A673 (cell line): ENCODE measurements around the gene TANC1. TPM values are rescaled to one million over a fixed set of nuclear protein-coding genes. Genes with fewer than 3 reads are reported as not detected.

ENCODE experiments used
- BruUV-seq: library from RNA; stranded (reverse); fragments of 400-500 nt; replicated peaks from 2 replicates; lab custom pipeline; 2021; lab: Mats Ljungman, UMichigan
- CTCF ChIA-PET: fragments of 300-600 bp; sonication (Branson Sonifier 250); formaldehyde crosslinking; loops from one replicate; lab custom pipeline; 2022; ENCODE audit warnings: antibody characterized with exemption; lab: Charles Lee
- POLR2A ChIA-PET: fragments of 300-600 bp; sonication (Branson Sonifier 250); formaldehyde crosslinking; loops from one replicate; lab custom pipeline; 2022; ENCODE audit warnings: antibody characterized with exemption; ENCODE audit not compliant: low non-redundant PET; lab: Charles Lee
- DNase-seq: peaks from one replicate; pipeline ENCODE4 v3.0.0-alpha.2; 2015; ENCODE audit warnings: low spot score
- H3K27ac ChIP-seq: fragments of 200-600 bp; sonication (generic); 2 replicates; pipeline ENCODE4 v1.5.1; 2016; ENCODE audit warnings: mixed run types, low read depth, mild to moderate bottlenecking, mixed read lengths, antibody characterized with exemption, low read length; ENCODE audit not compliant: poor library complexity, severe bottlenecking
- H3K27me3 ChIP-seq: fragments of 200-600 bp; sonication (generic); replicated peaks from 2 replicates; pipeline ENCODE4 v1.6.1; 2017; ENCODE audit warnings: mixed run types, low read depth, mild to moderate bottlenecking, mixed read lengths, antibody characterized with exemption, low read length; ENCODE audit not compliant: insufficient read depth, poor library complexity
- H3K36me3 ChIP-seq: fragments of 200-600 bp; sonication (generic); 2 replicates; pipeline ENCODE4 v1.6.1; 2016; ENCODE audit warnings: mixed run types, mild to moderate bottlenecking, mixed read lengths, antibody characterized with exemption, low read length; ENCODE audit not compliant: insufficient read depth, poor library complexity, severe bottlenecking
- H3K4me1 ChIP-seq: fragments of 200-600 bp; sonication (generic); 2 replicates; pipeline ENCODE4 v1.6.1; 2017; ENCODE audit warnings: mixed run types, mild to moderate bottlenecking, mixed read lengths, antibody characterized with exemption, low read length; ENCODE audit not compliant: insufficient read depth, poor library complexity, severe bottlenecking
- H3K4me3 ChIP-seq: fragments of 200-600 bp; sonication (generic); 2 replicates; pipeline ENCODE4 v1.5.1; 2016; ENCODE audit warnings: low read depth, mixed run types, mild to moderate bottlenecking, mixed read lengths, low read length; ENCODE audit not compliant: poor library complexity, severe bottlenecking
- H3K9me3 ChIP-seq: fragments of 200-600 bp; sonication (generic); 2 replicates; pipeline ENCODE4 v1.6.1; 2016; ENCODE audit warnings: mixed run types, low read depth, mild to moderate bottlenecking, mixed read lengths, antibody characterized with exemption, low read length; ENCODE audit not compliant: poor library complexity, severe bottlenecking
- EZH2 ChIP-seq: fragments of 200-600 bp; sonication (generic); IDR thresholded peaks from 2 replicates; pipeline ENCODE4 v1.6.1; 2017; ENCODE audit warnings: borderline replicate concordance, low read depth, mild to moderate bottlenecking, mixed read lengths, antibody characterized with exemption, low read length; ENCODE audit not compliant: poor library complexity, severe bottlenecking
- intact Hi-C: fragments of 100-400 bp; cut with micrococcal nuclease; formaldehyde crosslinking; loops from one replicate; pipeline ENCODE4 v1.10.0; 2022; ENCODE audit not compliant: unreplicated experiment
- total RNA-seq: library from RNA; stranded (reverse); gene quantifications from 2 replicates; pipeline ENCODE4 v1.2.3, GENCODE V29; 2021
- TF ChIP-seq, protein P1 (sequence below): fragments of 300-800, 200-600 bp; sonication (generic); conservative IDR thresholded peaks from 2 replicates; pipeline ENCODE4 v1.5.1; 2017; ENCODE audit warnings: low read depth, mild to moderate bottlenecking, antibody characterized with exemption, low read length, moderate library complexity, mixed read lengths

TANC1 gene
- total RNA-seq, 1 experiment from 2014 or later: 9.0 TPM

DNA sequence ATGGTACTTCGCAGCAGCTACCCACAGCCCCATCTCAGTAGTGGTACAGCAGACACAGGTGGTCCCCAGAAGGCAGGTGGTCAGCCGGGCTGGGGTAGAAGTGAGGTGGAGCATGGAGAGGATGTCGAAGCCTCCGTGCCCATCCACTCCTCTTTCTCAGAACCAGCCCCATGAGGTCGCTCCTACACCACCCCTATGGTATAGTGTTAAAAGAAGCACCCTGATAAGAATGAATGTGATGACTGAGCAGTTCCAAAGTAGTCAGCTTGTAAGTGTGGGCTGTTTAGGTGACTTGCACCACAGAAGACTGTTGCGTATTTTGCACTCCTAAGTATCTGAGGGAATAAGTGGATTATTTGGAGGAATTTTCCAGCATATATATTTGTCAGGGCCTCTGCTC is 206.7 kb downstream of the TANC1 start:
- ChIA-PET POLR2A (no interaction called here), CTCF (no interaction called here)
- Histone ChIP-seq H3K36me3 (no peaks in the 10 kb centered on the region), H3K9me3 (no peaks in the 10 kb centered on the region), H3K4me3 (no peak overlapping the region), H3K4me1 (no peaks in the 10 kb centered on the region), H3K27me3 (no peaks in the 10 kb centered on the region), H3K27ac (no peak overlapping the region)
- BruUV-seq: no TSS peak
- DNase-seq: no peak
- TF ChIP-seq, protein P1, sequence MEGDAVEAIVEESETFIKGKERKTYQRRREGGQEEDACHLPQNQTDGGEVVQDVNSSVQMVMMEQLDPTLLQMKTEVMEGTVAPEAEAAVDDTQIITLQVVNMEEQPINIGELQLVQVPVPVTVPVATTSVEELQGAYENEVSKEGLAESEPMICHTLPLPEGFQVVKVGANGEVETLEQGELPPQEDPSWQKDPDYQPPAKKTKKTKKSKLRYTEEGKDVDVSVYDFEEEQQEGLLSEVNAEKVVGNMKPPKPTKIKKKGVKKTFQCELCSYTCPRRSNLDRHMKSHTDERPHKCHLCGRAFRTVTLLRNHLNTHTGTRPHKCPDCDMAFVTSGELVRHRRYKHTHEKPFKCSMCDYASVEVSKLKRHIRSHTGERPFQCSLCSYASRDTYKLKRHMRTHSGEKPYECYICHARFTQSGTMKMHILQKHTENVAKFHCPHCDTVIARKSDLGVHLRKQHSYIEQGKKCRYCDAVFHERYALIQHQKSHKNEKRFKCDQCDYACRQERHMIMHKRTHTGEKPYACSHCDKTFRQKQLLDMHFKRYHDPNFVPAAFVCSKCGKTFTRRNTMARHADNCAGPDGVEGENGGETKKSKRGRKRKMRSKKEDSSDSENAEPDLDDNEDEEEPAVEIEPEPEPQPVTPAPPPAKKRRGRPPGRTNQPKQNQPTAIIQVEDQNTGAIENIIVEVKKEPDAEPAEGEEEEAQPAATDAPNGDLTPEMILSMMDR: no peak
- TF ChIP-seq EZH2: no peak
- intact Hi-C loops: no loop called here

DNA sequence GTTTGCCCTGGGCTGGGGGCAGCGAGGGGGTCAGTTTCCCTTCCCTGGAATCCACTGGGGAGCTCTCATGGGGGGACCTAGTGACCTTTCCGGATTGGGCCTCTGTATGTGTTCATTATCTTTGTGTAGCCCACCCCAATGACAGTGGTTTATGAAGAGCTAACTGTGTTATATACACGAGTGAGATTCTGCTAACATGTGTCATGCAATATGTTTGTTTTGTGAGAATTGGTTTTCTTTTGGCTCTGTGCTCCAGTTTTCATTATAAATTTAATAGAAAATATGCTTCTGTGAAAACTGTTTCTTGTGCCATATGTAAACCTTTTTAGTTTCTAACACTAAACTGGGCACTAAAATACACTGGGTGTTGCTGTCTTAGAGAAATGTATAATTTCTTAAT is 207.5 kb downstream of the TANC1 start:
- no peaks in the 10 kb centered on the region for H3K4me1 ChIP-seq
- CTCF ChIA-PET: no interaction called here
- intact Hi-C loops: no loop called here
- no peak overlapping the region for H3K27ac ChIP-seq
- no peak overlapping the region for H3K4me3 ChIP-seq
- no peak for DNase-seq
- BruUV-seq: no TSS peak
- POLR2A ChIA-PET: no interaction called here
- no peaks in the 10 kb centered on the region for H3K27me3 ChIP-seq
- no peaks in the 10 kb centered on the region for H3K36me3 ChIP-seq
- TF ChIP-seq, protein P1: no peak
- TF ChIP-seq EZH2: no peak
- H3K9me3 ChIP-seq: no peaks in the 10 kb centered on the region

DNA sequence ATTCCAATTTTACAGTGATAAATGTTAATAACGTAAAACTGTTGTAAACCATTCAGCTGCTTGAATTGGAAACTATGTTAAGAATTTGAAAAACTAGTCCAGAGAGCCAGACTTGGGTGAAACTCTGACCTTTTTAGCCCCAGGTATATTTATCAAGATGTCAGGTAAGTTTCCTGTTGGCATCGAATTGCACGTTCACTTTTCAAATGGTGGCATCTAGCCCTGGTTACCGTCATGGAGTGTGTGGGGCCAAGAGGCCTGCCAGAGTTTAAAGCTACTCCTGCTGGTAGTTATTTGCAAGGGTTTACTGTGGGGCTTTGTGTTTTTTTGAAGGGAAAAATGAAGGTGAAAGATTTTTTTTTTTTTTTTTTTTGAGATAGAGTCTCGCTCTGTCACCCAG is 208.1 kb downstream of the TANC1 start:
- no TSS peak for BruUV-seq
- POLR2A ChIA-PET: no interaction called here
- H3K27me3 ChIP-seq: no peaks in the 10 kb centered on the region
- intact Hi-C loops: no loop called here
- H3K36me3 ChIP-seq: no peaks in the 10 kb centered on the region
- no peak overlapping the region for H3K4me3 ChIP-seq
- CTCF ChIA-PET: no interaction called here
- no peak for DNase-seq
- TF ChIP-seq, protein P1: no peak
- no peak for TF ChIP-seq EZH2
- H3K9me3 ChIP-seq: no peaks in the 10 kb centered on the region
- H3K4me1 ChIP-seq: no peaks in the 10 kb centered on the region
- no peak overlapping the region for H3K27ac ChIP-seq
